ENCODE measurements around the gene YAE1. TPM values are rescaled to one million over a fixed set of nuclear protein-coding genes. Genes with fewer than 3 reads are reported as not detected.

The YAE1 gene
- total RNA-seq, 2 experiments from 2014 or later = 4.6 to 5.5 TPM

Other genes starting within 250 kb of the YAE1 start
- 10 to 100 TPM; 30.3 to 35.6 TPM for gene RALA, start 57.2 kb downstream of the YAE1 start, total RNA-seq

Data from activated naive CD4-positive, alpha-beta T cell treated with anti-CD3 and anti-CD28 coated beads for 36 hours (primary cell).